CD4-positive, alpha-beta T cell treated with Interleukin-4 for 4 hours (primary cell): ENCODE data around the gene GRM5.
"Not testable (repeated sequence)": the region's sequence is repeated elsewhere in the genome, so short reads cannot be mapped to it uniquely, and the experiment has no call there.

Experiments used
- DNase-seq: peaks from one replicate; pipeline ENCODE4 v3.0.0-alpha.2; 2020

The GRM5 gene

GRCh38 chr11:89065651-89066201, at the start of gene GRM5:
Gene GRM5 (minus strand): TSS chr11:89065982. CDS start chr11:89047872, 18,110 bp downstream.
- DNase-seq = not testable (repeated sequence)

- DNase-seq = not testable (repeated sequence)
These were observed 32.2 kb upstream of the GRM5 start for GRCh38 chr11:89097956-89098355.

- not testable (repeated sequence) for DNase-seq
These were observed 28.0 kb upstream of the GRM5 start for GRCh38 chr11:89093806-89094205.

GRCh38 chr11:89084951-89085350, 19.2 kb upstream of the GRM5 start:
- not testable (repeated sequence) for DNase-seq

- not testable (repeated sequence) for DNase-seq
These were observed 5.1 kb upstream of the GRM5 start for GRCh38 chr11:89070911-89071310.

- no peak for DNase-seq
These were observed 1.5 kb upstream of the GRM5 start for GRCh38 chr11:89067264-89067663.

GRCh38 chr11:89065066-89065465, 716 bp downstream of the GRM5 start:
- DNase-seq = no peak

- not testable (repeated sequence) for DNase-seq
These were observed 2.3 kb downstream of the GRM5 start for GRCh38 chr11:89063481-89063951.

- not testable (repeated sequence) for DNase-seq
These were observed 2.9 kb downstream of the GRM5 start for GRCh38 chr11:89062771-89063298.

- not testable (repeated sequence) for DNase-seq
These were observed 3.9 kb downstream of the GRM5 start for GRCh38 chr11:89061839-89062238.

- DNase-seq = not testable (repeated sequence)
These were observed 8.4 kb downstream of the GRM5 start for GRCh38 chr11:89057406-89057805.

- no peak for DNase-seq
These were observed 13.6 kb downstream of the GRM5 start for GRCh38 chr11:89052220-89052619.

GRCh38 chr11:89047159-89047558, 18.6 kb downstream of the GRM5 start:
- DNase-seq = not testable (repeated sequence)

GRCh38 chr11:89043861-89044588, 21.8 kb downstream of the GRM5 start:
- DNase-seq = not testable (repeated sequence)

GRCh38 chr11:89029671-89030070, 36.1 kb downstream of the GRM5 start:
- not testable (repeated sequence) for DNase-seq

GRCh38 chr11:89021339-89021738, 44.4 kb downstream of the GRM5 start:
- no peak for DNase-seq

- DNase-seq = not testable (repeated sequence)
These were observed 45.8 kb downstream of the GRM5 start for GRCh38 chr11:89019827-89020547.

- DNase-seq = no peak
These were observed 49.6 kb downstream of the GRM5 start for GRCh38 chr11:89016214-89016613.

GRCh38 chr11:89015614-89016013, 50.2 kb downstream of the GRM5 start:
- DNase-seq = no peak

GRCh38 chr11:89000852-89001251, 64.9 kb downstream of the GRM5 start:
- DNase-seq = not testable (repeated sequence)

- DNase-seq = no peak
These were observed 86.1 kb downstream of the GRM5 start for GRCh38 chr11:88979641-88980040.

GRCh38 chr11:88978992-88979391, 86.8 kb downstream of the GRM5 start:
- not testable (repeated sequence) for DNase-seq

GRCh38 chr11:88975441-88975840, 90.3 kb downstream of the GRM5 start:
- not testable (repeated sequence) for DNase-seq
